GM20000 (cell line): ENCODE data around the gene GOSR2.

Experiments used
- DNase-seq: peaks from one replicate; pipeline ENCODE4 v3.0.0; 2012; ENCODE audit warnings: low spot score
- TF ChIP-seq, protein P1 (sequence below): IDR thresholded peaks from 2 replicates; pipeline ENCODE4 v1.5.1; 2012; ENCODE audit warnings: mild to moderate bottlenecking, control low read depth; ENCODE audit errors: extremely low read depth, missing control alignments

The GOSR2 gene

DNA sequence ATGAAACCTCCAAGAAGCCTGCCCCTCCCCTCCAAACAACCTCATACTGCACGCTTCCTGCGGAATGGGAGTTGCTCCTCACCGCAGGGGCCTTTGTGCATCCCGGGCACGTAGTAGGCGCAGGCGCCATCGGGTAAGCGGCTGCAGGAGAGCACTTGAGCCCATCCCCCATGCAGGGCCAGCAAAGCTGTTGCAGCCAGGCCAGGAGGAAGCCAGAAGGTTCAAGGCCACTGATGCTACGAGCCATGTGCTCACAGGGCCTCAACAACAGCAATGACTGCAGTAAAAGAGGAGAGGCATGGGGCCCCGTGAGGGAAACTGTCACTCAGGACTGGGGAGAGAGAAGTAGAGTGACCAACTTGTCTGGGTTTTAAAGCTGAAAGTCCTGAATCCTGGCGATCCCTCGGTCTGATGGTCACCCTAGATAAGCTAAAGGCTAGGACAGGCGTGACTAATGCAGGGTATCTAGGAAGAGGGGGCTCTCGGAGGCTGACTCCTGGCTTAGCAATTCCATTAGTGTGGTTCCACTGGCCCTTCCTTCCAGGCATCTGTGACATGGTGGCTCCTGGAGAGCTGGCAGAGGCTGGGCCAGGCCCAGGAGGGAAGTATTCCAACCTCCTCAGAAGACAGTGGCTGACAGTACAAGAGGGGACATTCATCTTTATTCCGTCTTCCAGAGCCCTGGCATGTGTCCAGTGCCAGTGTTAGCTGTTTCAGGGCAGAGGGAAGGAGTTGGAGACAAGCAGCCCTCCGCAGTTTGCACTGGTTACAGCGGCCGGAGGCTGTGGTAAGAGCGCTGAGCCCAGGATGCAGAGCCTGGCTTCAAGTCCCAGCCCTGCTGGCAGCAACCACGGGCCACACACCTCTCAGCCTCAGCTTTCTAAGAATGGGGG, 20.8 kb downstream of the GOSR2 start:
- no peak for DNase-seq
- TF ChIP-seq, protein P1, sequence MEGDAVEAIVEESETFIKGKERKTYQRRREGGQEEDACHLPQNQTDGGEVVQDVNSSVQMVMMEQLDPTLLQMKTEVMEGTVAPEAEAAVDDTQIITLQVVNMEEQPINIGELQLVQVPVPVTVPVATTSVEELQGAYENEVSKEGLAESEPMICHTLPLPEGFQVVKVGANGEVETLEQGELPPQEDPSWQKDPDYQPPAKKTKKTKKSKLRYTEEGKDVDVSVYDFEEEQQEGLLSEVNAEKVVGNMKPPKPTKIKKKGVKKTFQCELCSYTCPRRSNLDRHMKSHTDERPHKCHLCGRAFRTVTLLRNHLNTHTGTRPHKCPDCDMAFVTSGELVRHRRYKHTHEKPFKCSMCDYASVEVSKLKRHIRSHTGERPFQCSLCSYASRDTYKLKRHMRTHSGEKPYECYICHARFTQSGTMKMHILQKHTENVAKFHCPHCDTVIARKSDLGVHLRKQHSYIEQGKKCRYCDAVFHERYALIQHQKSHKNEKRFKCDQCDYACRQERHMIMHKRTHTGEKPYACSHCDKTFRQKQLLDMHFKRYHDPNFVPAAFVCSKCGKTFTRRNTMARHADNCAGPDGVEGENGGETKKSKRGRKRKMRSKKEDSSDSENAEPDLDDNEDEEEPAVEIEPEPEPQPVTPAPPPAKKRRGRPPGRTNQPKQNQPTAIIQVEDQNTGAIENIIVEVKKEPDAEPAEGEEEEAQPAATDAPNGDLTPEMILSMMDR: no peak

DNA sequence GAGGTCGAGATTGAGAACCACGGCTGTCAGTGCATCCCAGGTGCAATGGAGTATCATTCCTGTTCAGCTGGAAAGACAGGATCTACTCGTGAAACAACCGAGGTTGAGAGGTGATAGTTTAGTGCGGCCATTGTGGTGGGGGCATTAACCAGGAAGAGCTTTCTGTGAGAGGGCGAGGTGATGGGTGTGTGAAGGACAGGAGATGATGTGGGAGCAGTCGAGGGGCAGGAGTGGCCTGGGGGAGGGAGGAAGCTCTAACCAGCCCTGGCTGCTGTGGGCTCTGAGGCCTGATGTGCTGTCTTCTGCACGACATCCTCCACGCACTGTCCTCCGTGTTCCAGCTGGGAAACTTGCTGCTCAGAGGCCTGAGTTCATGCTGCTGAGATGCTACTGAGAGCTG, 22.0 kb downstream of the GOSR2 start:
- TF ChIP-seq, protein P1: no peak
- DNase-seq: no peak

DNA sequence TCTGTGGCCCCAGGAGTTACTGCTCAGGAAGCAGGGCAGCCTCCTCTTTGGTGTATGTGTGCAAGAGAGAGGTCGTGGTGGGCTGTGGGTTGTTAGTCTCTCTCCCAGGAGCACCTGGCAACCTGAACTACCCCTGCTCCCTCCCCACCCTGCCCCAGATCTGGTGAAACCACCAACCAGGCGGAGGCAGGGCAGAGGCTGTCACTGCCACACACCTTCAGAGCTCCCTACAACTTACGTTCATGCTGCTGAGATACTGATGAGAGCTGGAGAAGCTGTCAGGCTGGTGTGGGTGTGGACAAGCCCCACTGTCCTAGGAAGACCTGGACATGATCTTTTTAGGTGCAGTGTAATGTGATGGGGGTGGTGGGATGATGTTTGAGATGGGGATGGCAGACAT, 24.3 kb downstream of the GOSR2 start:
- no peak for DNase-seq
- TF ChIP-seq, protein P1: no peak

GRCh38 chr17:46948544-46948943, 25.6 kb downstream of the GOSR2 start:
- no peak for DNase-seq
- TF ChIP-seq, protein P1: no peak

GRCh38 chr17:46949291-46950174, 26.6 kb downstream of the GOSR2 start:
- no peak for DNase-seq
- TF ChIP-seq, protein P1: no peak

- TF ChIP-seq, protein P1: no peak
- DNase-seq: no peak
Observed at GRCh38 chr17:46950342-46950996, 27.5 kb downstream of the GOSR2 start.
